ENCODE measurements around the gene CCDC3. TPM values are rescaled to one million over a fixed set of nuclear protein-coding genes. Genes with fewer than 3 reads are reported as not detected.

Gene CCDC3
- total and polyA plus RNA-seq, 2 of the 8 experiments (the other 6 are each of a cell fraction or from before 2014, with no cell fraction given): 3.4 to 3.7 TPM

DNA sequence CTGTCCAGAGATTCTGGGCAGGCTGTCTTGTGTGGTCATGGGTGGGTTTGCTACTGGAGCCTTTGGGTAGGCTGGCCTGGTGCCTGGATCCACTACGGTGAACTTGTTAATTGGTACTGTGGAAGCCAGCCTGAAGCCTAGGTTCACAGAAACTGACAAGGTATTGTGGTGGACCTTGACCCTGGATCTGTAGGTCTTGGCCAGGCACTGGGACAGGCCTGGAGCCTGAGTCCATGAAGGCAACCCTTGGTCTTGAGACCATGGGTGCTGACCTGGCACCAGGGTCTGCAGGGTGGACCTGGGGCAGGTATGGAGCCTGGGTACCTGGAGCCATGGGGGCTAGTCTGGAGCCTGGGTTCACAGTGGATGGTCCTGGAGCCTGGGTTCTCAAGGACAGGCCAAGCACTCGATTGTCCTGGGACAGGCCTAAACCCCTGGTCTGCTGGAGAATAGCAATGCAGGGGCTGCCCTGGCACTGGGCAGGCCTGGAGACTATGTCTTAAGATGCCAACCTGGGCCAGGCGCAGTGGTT is 85.8 kb downstream of the CCDC3 start:
- WGBS, 2 experiments (ENCODE audit: extremely low coverage in 1 of 2, insufficient coverage in 1 of 2, insufficient read length in 1 of 2, insufficient replicate concordance in 2 of 2, low coverage in 1 of 2, low lambda C conversion rate in 2 of 2, missing lambda C conversion rate in 1 of 2): 89% methylated on average over 3 of the region's 3 CpGs; no CpG with 5 or more reads in 1 of the 2 experiments
- POLR2A ChIA-PET (ENCODE audit: partially characterized antibody): no interaction called here
- CTCF ChIA-PET (ENCODE audit: partially characterized antibody): interaction anchor here (1.2 kb wide), 1 partner anchor 15 kb away, joined by 3 read pairs; no protein-coding TSS in a partner anchor

More for the DNA sequence above, 85.8 kb downstream of the CCDC3 start:
- Histone ChIP-seq H3K79me1 (ENCODE audit: low read depth, low read length) (no peaks in the 10 kb centered on the region), H2BK5ac (ENCODE audit: low read depth, low read length) (peak overlapping the region; percentile 24; the same call in 1 of the 2 replicates), H3K18ac (ENCODE audit: extremely low read depth, low read length) (no peak overlapping the region), H3K23me2 (ENCODE audit: low read depth, low read length) (no peaks in the 10 kb centered on the region), H4K91ac (replicated peaks; ENCODE audit: insufficient read length, low read length) (no peak overlapping the region), H3K56ac (replicated peaks; ENCODE audit: insufficient read length, low read depth, low read length) (no peak overlapping the region), H2BK12ac (ENCODE audit: low read depth, low read length) (no peak overlapping the region), H4K5ac (ENCODE audit: insufficient read length, low read depth, low read length) (no peak overlapping the region), H3K4me3 (ENCODE audit: extremely low read depth in 1 of 4, insufficient read depth in 2 of 4, low read depth in 3 of 4, low read length in 4 of 4) (no peak overlapping the region), H3K4ac (replicated peaks; ENCODE audit: insufficient read length, low read depth, low read length) (no peak overlapping the region), H2AFZ (ENCODE audit: low read length) (no peak overlapping the region), H3K79me2 (ENCODE audit: control insufficient read depth in 1 of 2, insufficient read depth in 2 of 2, low read length in 2 of 2) (no peaks in the 10 kb centered on the region), H3K9ac (replicated peaks in 1 of 4; ENCODE audit: extremely low read depth in 1 of 4, low read depth in 3 of 4, low read length in 3 of 4) (no peak overlapping the region), H3K23ac (ENCODE audit: insufficient read length) (no peak overlapping the region), H2BK120ac (replicated peaks; ENCODE audit: low read depth, low read length) (no peak overlapping the region), H4K20me1 (replicated peaks in 1 of 2; ENCODE audit: control insufficient read depth in 1 of 2, insufficient read depth in 2 of 2, low read length in 2 of 2) (no peaks in the 10 kb centered on the region), H3K27ac (ENCODE audit: low read depth, low read length) (no peak overlapping the region), H3K9me3 (ENCODE audit: insufficient read depth in 2 of 2, low read depth in 1 of 2, low read length in 1 of 2) (no peaks in the 10 kb centered on the region), H2BK20ac (ENCODE audit: low read length) (no peak overlapping the region), H3K36me3 (ENCODE audit: control insufficient read depth in 2 of 4, insufficient read depth in 4 of 4, low read length in 3 of 4) (no peaks in the 10 kb centered on the region), H3K27me3 (replicated peaks in 1 of 4; ENCODE audit: control insufficient read depth in 3 of 4, extremely low read depth in 1 of 4, insufficient read depth in 3 of 4, low read length in 3 of 4) (no peaks in the 10 kb centered on the region), H3K14ac (ENCODE audit: insufficient read length) (no peak overlapping the region), H4K8ac (ENCODE audit: extremely low read depth, insufficient read depth, low read length) (no peak overlapping the region), H3K4me2 (ENCODE audit: insufficient read depth in 1 of 2, low read depth in 2 of 2, low read length in 2 of 2) (no peak overlapping the region), H2BK15ac (ENCODE audit: low read length) (no peak overlapping the region), H2AK5ac (ENCODE audit: low read depth, low read length) (no peak overlapping the region), H3K4me1 (replicated peaks in 1 of 4; ENCODE audit: control insufficient read depth in 3 of 4, insufficient read depth in 4 of 4, low read length in 3 of 4) (no peaks in the 10 kb centered on the region)
- TF ChIP-seq KDM1A (IDR thresholded peaks at IDR 0.05; ENCODE audit: borderline replicate concordance, low read length): no peak
- TF ChIP-seq, protein P1, sequence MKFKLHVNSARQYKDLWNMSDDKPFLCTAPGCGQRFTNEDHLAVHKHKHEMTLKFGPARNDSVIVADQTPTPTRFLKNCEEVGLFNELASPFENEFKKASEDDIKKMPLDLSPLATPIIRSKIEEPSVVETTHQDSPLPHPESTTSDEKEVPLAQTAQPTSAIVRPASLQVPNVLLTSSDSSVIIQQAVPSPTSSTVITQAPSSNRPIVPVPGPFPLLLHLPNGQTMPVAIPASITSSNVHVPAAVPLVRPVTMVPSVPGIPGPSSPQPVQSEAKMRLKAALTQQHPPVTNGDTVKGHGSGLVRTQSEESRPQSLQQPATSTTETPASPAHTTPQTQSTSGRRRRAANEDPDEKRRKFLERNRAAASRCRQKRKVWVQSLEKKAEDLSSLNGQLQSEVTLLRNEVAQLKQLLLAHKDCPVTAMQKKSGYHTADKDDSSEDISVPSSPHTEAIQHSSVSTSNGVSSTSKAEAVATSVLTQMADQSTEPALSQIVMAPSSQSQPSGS (IDR thresholded peaks at IDR 0.05; ENCODE audit: low read length): no peak
- TF ChIP-seq RAD21 (IDR thresholded peaks at IDR 0.05 in 1 of 2, conservative IDR thresholded peaks at IDR 0.05 in 1 of 2; ENCODE audit: low read depth in 2 of 2, low read length in 2 of 2): no peak
- no peak for TF ChIP-seq FOSL1 (IDR thresholded peaks at IDR 0.05; ENCODE audit: insufficient read depth, low read depth, low read length)
- no peak for FAIRE-seq
- no peak for DNase-seq (ENCODE audit: low read depth in 1 of 2, low spot score in 2 of 2)

All from H1 (cell line).